Activated T-cell treated with anti-CD3 and anti-CD28 coated beads for 4 hours (primary cell): ENCODE results near the gene TRABD2B.

Experiments used
- DNase-seq: peaks from one replicate; pipeline ENCODE4 v3.0.0-alpha.2; 2020

The TRABD2B gene

GRCh38 chr1:47843781-47844557, 153.2 kb downstream of the TRABD2B start:
- no peak for DNase-seq

GRCh38 chr1:47843059-47843458, 154.1 kb downstream of the TRABD2B start:
- no peak for DNase-seq

- DNase-seq, result no peak
Measured at GRCh38 chr1:47842228-47842919, 154.8 kb downstream of the TRABD2B start.

- no peak for DNase-seq
Measured at GRCh38 chr1:47841356-47841755, 155.8 kb downstream of the TRABD2B start.

- no peak for DNase-seq
Measured at GRCh38 chr1:47840393-47841190, 156.6 kb downstream of the TRABD2B start.

GRCh38 chr1:47839433-47839760, 157.8 kb downstream of the TRABD2B start:
- DNase-seq, result no peak

GRCh38 chr1:47838562-47839432, 158.4 kb downstream of the TRABD2B start:
- DNase-seq, result no peak

GRCh38 chr1:47837866-47838561, 159.2 kb downstream of the TRABD2B start:
- DNase-seq, result no peak

- no peak for DNase-seq
Measured at GRCh38 chr1:47837056-47837830, 159.9 kb downstream of the TRABD2B start.

- DNase-seq, result no peak
Measured at GRCh38 chr1:47835409-47835808, 161.8 kb downstream of the TRABD2B start.

- no peak for DNase-seq
Measured at GRCh38 chr1:47834326-47834725, 162.9 kb downstream of the TRABD2B start.

GRCh38 chr1:47830641-47831333, 166.4 kb downstream of the TRABD2B start:
- DNase-seq, result no peak

GRCh38 chr1:47830021-47830420, 167.2 kb downstream of the TRABD2B start:
- DNase-seq, result no peak

GRCh38 chr1:47828978-47829377, 168.2 kb downstream of the TRABD2B start:
- DNase-seq, result no peak

- no peak for DNase-seq
Measured at GRCh38 chr1:47827109-47827508, 170.1 kb downstream of the TRABD2B start.

GRCh38 chr1:47824716-47825115, 172.5 kb downstream of the TRABD2B start:
- no peak for DNase-seq

- no peak for DNase-seq
Measured at GRCh38 chr1:47824297-47824696, 172.9 kb downstream of the TRABD2B start.

- DNase-seq, result no peak
Measured at GRCh38 chr1:47823040-47823808, 174.0 kb downstream of the TRABD2B start.

- DNase-seq, result no peak
Measured at GRCh38 chr1:47821760-47822159, 175.4 kb downstream of the TRABD2B start.

- DNase-seq, result no peak
Measured at GRCh38 chr1:47819574-47819888, 177.7 kb downstream of the TRABD2B start.
